RWPE1 (cell line): ENCODE results near the gene KLHL10.

Experiments
- CTCF ChIA-PET: fragments of 350-600 bp; sonication (Branson Sonifier 250); formaldehyde crosslinking; extraction: SDS; loops from one replicate; lab custom pipeline; 2021; lab: Yijun Ruan, JAX
- POLR2A ChIA-PET: fragments of 400-600 bp; formaldehyde crosslinking; extraction: SDS; loops from one replicate; lab custom pipeline; 2020; ENCODE audit warnings: antibody characterized with exemption; ENCODE audit not compliant: low non-redundant PET; lab: Yijun Ruan, JAX
- DNase-seq: peaks from one replicate; pipeline ENCODE4 v3.0.0; 2012; ENCODE audit warnings: low spot score
- H3K27ac ChIP-seq: fragments of 450-650 bp; 2 replicates; pipeline ENCODE4 v1.5.1; 2017
- CTCF ChIP-seq: fragments of 450-650 bp; conservative IDR thresholded peaks from 2 replicates; pipeline ENCODE4 v1.5.1; 2017; ENCODE audit warnings: low read depth, mild to moderate bottlenecking

The KLHL10 gene

GRCh38 chr17:41806685-41807445 is 30.8 kb upstream of the KLHL10 start:
- ChIA-PET CTCF (no interaction called here), POLR2A (no interaction called here)
- DNase-seq: no peak
- peak overlapping the region; percentile 25 for H3K27ac ChIP-seq
- no peak for TF ChIP-seq CTCF

DNA sequence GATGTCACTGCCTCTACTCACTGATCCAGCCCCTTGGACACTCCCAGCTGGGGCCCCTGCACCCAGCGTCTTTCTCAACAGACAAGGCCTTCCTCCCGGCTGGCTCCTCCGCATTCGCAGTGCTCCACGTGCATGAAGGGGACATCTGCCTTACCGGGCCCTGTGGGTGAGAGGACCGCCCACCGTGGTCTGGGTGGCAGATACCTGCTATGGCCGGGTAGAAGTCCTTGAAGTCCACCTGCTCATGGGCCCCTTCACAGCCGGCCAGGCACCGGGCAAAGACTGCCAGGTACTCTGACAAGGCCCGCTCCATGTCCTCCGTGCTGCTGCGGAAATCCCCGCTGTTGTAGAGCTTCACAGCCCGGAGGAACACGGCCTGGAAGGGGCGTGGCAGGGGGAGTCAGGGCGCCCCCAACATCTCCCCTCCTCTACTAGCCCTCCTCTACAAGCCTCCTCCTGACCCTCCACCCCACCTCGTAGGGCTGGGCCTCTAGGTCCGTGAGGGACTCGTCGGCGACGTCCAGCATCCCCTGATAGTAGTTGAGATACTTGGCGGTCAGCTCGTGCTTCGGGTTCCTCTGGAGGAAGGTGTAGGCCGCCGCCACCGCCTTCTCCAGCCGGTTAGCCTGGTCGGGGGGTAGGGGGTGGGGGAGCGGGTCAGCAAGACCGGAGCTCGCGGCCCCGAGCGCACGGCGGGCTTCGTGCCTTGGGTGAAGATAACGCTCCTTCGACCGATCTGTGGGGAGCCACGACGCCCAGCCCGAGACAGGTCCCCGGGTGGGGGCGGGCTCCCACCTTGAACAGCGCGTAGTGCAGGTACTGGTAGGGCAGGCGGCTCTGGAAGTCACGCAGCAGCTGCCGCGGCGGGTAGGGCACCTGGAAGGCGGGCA is 26.7 kb upstream of the KLHL10 start:
- ChIA-PET CTCF (interaction anchor here (0.6 to 1.9 kb wide), 17 partner anchors 9 to 280 kb away, joined by 3 to 9 read pairs (median 3); partner anchors contain the start of gene JUP), POLR2A (interaction anchor here (0.6 to 1.1 kb wide), 2 partner anchors 24 to 106 kb away, joined by 4 to 8 read pairs; partner anchors contain the start of gene JUP)
- peak overlapping the region; percentile 91 for H3K27ac ChIP-seq
- TF ChIP-seq CTCF: no peak
- no peak for DNase-seq

- POLR2A ChIA-PET: interaction anchor here (0.6 to 1.1 kb wide), 3 partner anchors 25 to 107 kb away, joined by 4 to 8 read pairs (median 4); partner anchors contain the start of gene JUP
- peak within 1 kb of the TSS; percentile 91 for H3K27ac ChIP-seq
- TF ChIP-seq CTCF: peak; percentile 88
- DNase-seq: peak; percentile 70
- CTCF ChIA-PET: interaction anchor here (0.6 to 2.1 kb wide), 20 partner anchors 10 to 281 kb away, joined by 3 to 9 read pairs (median 3); partner anchors contain the start of gene JUP
Measured at GRCh38 chr17:41811549-41812380, 25.9 kb upstream of the KLHL10 start, which contains the start of gene P3H4. Gene P3H4 (minus strand): TSS chr17:41811949. CDS start chr17:41811915, 34 bp downstream.

GRCh38 chr17:41812381-41813151 is 25.1 kb upstream of the KLHL10 start, which contains the start of gene FKBP10:
Gene FKBP10 (plus strand): TSS chr17:41813004. CDS start chr17:41813035, 31 bp downstream.
- no peak for TF ChIP-seq CTCF
- POLR2A ChIA-PET: interaction anchor here (0.6 to 0.7 kb wide), 3 partner anchors 13 to 105 kb away, joined by 3 to 4 read pairs (median 3); no protein-coding TSS in a partner anchor
- DNase-seq: peak; percentile 77
- CTCF ChIA-PET: interaction anchor here (1.0 to 2.1 kb wide), 3 partner anchors 11 to 75 kb away, joined by 3 to 4 read pairs (median 4); no protein-coding TSS in a partner anchor
- H3K27ac ChIP-seq: peak within 1 kb of the TSS; percentile 91

DNA sequence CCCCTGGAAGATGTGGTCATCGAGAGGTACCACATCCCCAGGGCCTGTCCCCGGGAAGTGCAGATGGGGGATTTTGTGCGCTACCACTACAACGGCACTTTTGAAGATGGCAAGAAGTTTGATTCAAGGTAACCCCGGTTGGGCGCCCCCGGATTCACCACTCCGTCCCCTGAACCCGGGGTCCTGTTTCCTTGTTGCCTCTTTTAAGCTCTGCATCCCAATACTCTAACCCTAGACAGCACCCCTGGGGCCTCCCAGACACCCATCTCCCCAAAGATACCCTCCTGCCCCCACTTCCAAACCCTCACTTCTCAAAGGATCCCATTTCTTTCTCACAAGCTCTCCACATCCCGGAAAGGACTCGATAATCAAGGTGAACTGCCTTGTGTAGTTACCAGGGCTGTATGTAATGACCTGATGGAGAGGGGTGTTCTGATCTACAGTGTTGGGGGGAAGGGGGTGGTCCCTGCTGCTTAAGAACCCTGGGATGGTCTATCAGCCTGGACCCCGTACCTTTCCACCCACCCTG is 24.4 kb upstream of the KLHL10 start:
- DNase-seq: no peak
- H3K27ac ChIP-seq: peak overlapping the region; percentile 91
- POLR2A ChIA-PET: interaction anchor here (0.6 to 0.7 kb wide), 2 partner anchors 14 to 105 kb away, joined by 3 read pairs; no protein-coding TSS in a partner anchor
- CTCF ChIA-PET: interaction anchor here (2.1 kb wide), 1 partner anchor 76 kb away, joined by 4 read pairs; no protein-coding TSS in a partner anchor
- no peak for TF ChIP-seq CTCF
